Peyer's patch (tissue), 4 donors: Measurements from ENCODE around the gene NDUFV1.
"Not testable (repeated sequence)": the region's sequence is repeated elsewhere in the genome, so short reads cannot be mapped to it uniquely, and the experiment has no call there.

ENCODE experiments used
- CTCF ChIP-seq, 6 experiments: fragments of 450-650 bp in 4 of 6; fragments of 200-600 bp in 2 of 6; sonication (generic) in 1 of 6; IDR thresholded peaks; one replicate each; pipeline ENCODE4 v1.5.1; 2017 to 2019; ENCODE audit warnings: antibody characterized with exemption in 6 of 6, mild to moderate bottlenecking in 3 of 6, moderate library complexity in 1 of 6
- POLR2A ChIP-seq, 2 donors: fragments of 450-650 bp; IDR thresholded peaks; one replicate each; pipeline ENCODE4 v1.5.1; 2017; ENCODE audit warnings: antibody characterized with exemption in 2 of 2, mild to moderate bottlenecking in 2 of 2, moderate library complexity in 2 of 2

GRCh38 chr11:67660752-67661151 lies 54.0 kb downstream of the NDUFV1 start:
- TF ChIP-seq CTCF, POLR2A (IDR thresholded peaks at IDR 0.05): not testable (repeated sequence)
